Measurements from ENCODE around the gene HGFAC. TPM values are rescaled to one million over a fixed set of nuclear protein-coding genes. Genes with fewer than 3 reads are reported as not detected.

HGFAC gene
- total and polyA plus RNA-seq, 10 of the 15 experiments (the other 5 are each of a cell fraction or from before 2014, with no cell fraction given), result 0.38 TPM; not detected in 9

DNA sequence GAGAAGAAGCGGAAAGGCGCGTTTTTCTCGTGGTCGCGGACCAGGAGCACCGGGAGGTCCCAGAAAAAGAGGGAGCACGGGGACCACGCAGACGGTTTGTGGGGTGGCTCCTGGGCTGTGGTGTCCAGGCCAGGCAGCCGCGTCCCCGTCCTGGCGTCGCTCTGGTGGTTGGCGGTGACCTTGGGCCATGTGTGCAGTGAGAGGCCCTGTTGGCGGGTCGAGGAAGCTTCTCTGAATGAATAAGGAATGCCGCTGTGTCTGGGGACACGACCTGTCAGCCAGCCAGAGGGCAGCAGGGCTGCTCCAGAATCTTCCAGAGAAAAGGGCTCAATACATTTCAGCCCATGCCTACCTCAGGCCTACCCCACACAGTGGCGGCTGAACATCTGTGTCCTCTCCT lies 24.3 kb upstream of the HGFAC start:
- RAD21 ChIA-PET (ENCODE audit: unreplicated experiment), result no interaction called here
- 68% methylated on average over 21 of the region's 21 CpGs for WGBS (ENCODE audit: insufficient coverage, insufficient replicate concordance, low lambda C conversion rate, missing lambda C conversion rate)
- no peak for TF ChIP-seq SMAD1 (IDR thresholded peaks at IDR 0.05; ENCODE audit: low read depth, partially characterized antibody)
- no peak for TF ChIP-seq IKZF2 (IDR thresholded peaks at IDR 0.05)
- TF ChIP-seq EZH2 (IDR thresholded peaks at IDR 0.05; ENCODE audit: borderline replicate concordance, control insufficient read depth, low read depth, low read length), result no peak
- TF ChIP-seq E2F8 (IDR thresholded peaks at IDR 0.05; ENCODE audit: low read depth, partially characterized antibody), result no peak
- TF ChIP-seq EED (IDR thresholded peaks at IDR 0.05; ENCODE audit: low read depth), result no peak
- no peak for TF ChIP-seq RB1 (IDR thresholded peaks at IDR 0.05; ENCODE audit: borderline replicate concordance)
- TF ChIP-seq MYC (IDR thresholded peaks at IDR 0.05; ENCODE audit: insufficient read depth, insufficient read length, insufficient replicate concordance, low read length, severe bottlenecking), result no peak
- TF ChIP-seq CHD4 (IDR thresholded peaks at IDR 0.05), result no peak
- TF ChIP-seq KDM1A (IDR thresholded peaks at IDR 0.05; ENCODE audit: borderline replicate concordance), result no peak
- TF ChIP-seq GABPA (IDR thresholded peaks at IDR 0.05; ENCODE audit: low read depth), result no peak
- no peak for TF ChIP-seq E4F1 (IDR thresholded peaks at IDR 0.05; ENCODE audit: borderline replicate concordance, partially characterized antibody)
- no peak for TF ChIP-seq TCF3 (IDR thresholded peaks at IDR 0.05; ENCODE audit: borderline replicate concordance, insufficient read depth, low read depth, low read length)
- no peak for TF ChIP-seq FOXK2 (IDR thresholded peaks at IDR 0.05)
- no peak for TF ChIP-seq TCF12 (IDR thresholded peaks at IDR 0.05; ENCODE audit: low read depth, low read length)
- no peak for TF ChIP-seq ZNF207 (IDR thresholded peaks at IDR 0.05; ENCODE audit: borderline replicate concordance)
- no peak for TF ChIP-seq MEF2A (IDR thresholded peaks at IDR 0.05; ENCODE audit: insufficient read depth, low read depth, low read length)

More for the DNA sequence above, 24.3 kb upstream of the HGFAC start:
- in situ Hi-C loops (cut with MboI) (no loop called here), intact Hi-C loops (cut with micrococcal nuclease; ENCODE audit: unreplicated experiment) (no loop called here)
- Histone ChIP-seq H3K4me2 (ENCODE audit: control insufficient read depth, insufficient read depth) (no peak overlapping the region), H3K9me3 (replicated peaks; ENCODE audit: control insufficient read depth, insufficient read depth, low read length) (no peaks in the 10 kb centered on the region), H3K79me2 (ENCODE audit: control insufficient read depth, insufficient read depth, low read length) (no peaks in the 10 kb centered on the region), H3K4me1 (ENCODE audit: control insufficient read depth, insufficient read depth, low read length) (no peaks in the 10 kb centered on the region; the same call in 1 of the 2 replicates), H2AFZ (ENCODE audit: control insufficient read depth, low read depth, low read length) (no peak overlapping the region), H3K4me3 (no peak overlapping the region), H3K36me3 (ENCODE audit: control insufficient read depth in 2 of 2, insufficient read depth in 2 of 2, low read length in 1 of 2) (no peaks in the 10 kb centered on the region), H3K27ac (ENCODE audit: control insufficient read depth, insufficient read depth) (no peak overlapping the region), H3K9ac (ENCODE audit: control insufficient read depth, insufficient read depth, low read length) (no peak overlapping the region), H3K27me3 (replicated peaks in 1 of 2; ENCODE audit: control insufficient read depth in 2 of 2, insufficient read depth in 2 of 2, low read length in 1 of 2) (no peaks in the 10 kb centered on the region; a peak in 1 of 4 replicates), H4K20me1 (ENCODE audit: control insufficient read depth, insufficient read depth) (no peaks in the 10 kb centered on the region; the same call in 1 of the 2 replicates)
- ATAC-seq, result no peak
- FAIRE-seq, result no peak
- no TSS peak for BruUV-seq (replicated peaks)
- no peak for DNase-seq (ENCODE audit: low read depth, low spot score)
- POLR2A ChIA-PET, result no interaction called here
- CTCF ChIA-PET, result no interaction called here
- SMC1A ChIA-PET (ENCODE audit: uncharacterized antibody, unreplicated experiment), result interaction anchor here (1.2 kb wide), 1 partner anchor 71 kb away, joined by 3 read pairs; no protein-coding TSS in a partner anchor

Measured in GM12878 (cell line).